ENCODE data around the gene FAM20A.

DNA sequence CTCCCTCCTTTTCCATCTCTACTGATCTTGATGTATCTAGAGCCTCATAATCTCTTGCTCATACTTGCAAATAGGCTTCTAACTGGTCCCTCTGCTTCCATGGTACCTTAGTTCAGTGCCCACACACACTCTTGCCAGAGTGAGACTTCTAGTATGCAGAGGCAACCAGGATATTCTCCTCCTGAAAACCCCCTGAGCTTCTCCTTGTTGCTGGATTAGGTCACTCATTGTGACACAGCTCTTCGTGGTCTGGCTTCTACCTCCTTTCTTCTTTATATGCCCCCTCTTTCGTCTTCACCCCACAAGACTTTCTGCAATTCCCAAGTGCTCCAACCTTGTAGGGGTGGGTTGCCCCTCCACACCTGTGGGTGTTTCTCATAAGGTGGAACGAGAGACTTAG is 2.5 kb upstream of the FAM20A start:
- TF ChIP-seq, protein P1, sequence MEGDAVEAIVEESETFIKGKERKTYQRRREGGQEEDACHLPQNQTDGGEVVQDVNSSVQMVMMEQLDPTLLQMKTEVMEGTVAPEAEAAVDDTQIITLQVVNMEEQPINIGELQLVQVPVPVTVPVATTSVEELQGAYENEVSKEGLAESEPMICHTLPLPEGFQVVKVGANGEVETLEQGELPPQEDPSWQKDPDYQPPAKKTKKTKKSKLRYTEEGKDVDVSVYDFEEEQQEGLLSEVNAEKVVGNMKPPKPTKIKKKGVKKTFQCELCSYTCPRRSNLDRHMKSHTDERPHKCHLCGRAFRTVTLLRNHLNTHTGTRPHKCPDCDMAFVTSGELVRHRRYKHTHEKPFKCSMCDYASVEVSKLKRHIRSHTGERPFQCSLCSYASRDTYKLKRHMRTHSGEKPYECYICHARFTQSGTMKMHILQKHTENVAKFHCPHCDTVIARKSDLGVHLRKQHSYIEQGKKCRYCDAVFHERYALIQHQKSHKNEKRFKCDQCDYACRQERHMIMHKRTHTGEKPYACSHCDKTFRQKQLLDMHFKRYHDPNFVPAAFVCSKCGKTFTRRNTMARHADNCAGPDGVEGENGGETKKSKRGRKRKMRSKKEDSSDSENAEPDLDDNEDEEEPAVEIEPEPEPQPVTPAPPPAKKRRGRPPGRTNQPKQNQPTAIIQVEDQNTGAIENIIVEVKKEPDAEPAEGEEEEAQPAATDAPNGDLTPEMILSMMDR (IDR thresholded peaks at IDR 0.05), result no peak
- no peak for TF ChIP-seq POLR2A (IDR thresholded peaks at IDR 0.05)
